GM23338 (cell line): Measurements from ENCODE around the gene MTCL1. TPM values are rescaled to one million over a fixed set of nuclear protein-coding genes. Genes with fewer than 3 reads are reported as not detected.

Experiments
- ATAC-seq: fragments of 200-7000 bp; cut with Tn5 transposase; 3 replicates; pipeline ENCODE4 v1.9.1; 2020
- DNase-seq: peaks from one replicate; pipeline ENCODE4 v3.0.0-alpha.2; 2015; ENCODE audit warnings: low spot score
- H2AFZ ChIP-seq: fragments of 200-600 bp; sonication (generic); 2 replicates; pipeline ENCODE4 v1.8.0; 2016; ENCODE audit warnings: antibody characterized with exemption, mild to moderate bottlenecking, moderate library complexity
- H3F3A ChIP-seq: fragments of 200-600 bp; sonication (generic); replicated peaks from 2 replicates; pipeline ENCODE4 v1.8.0; 2017; ENCODE audit warnings: antibody characterized with exemption, mixed run types, low read depth
- H3K27ac ChIP-seq: fragments of 200-600 bp; sonication (generic); 2 replicates; pipeline ENCODE4 v1.6.1; 2016; ENCODE audit warnings: low read depth
- H3K27me3 ChIP-seq: fragments of 200-600 bp; sonication (generic); 2 replicates; pipeline ENCODE4 v1.8.0; 2016; ENCODE audit warnings: mild to moderate bottlenecking, mixed run types, moderate library complexity; ENCODE audit not compliant: insufficient read depth
- H3K36me3 ChIP-seq: fragments of 200-600 bp; sonication (generic); 2 replicates; pipeline ENCODE4 v1.8.0; 2016; ENCODE audit warnings: mild to moderate bottlenecking; ENCODE audit not compliant: insufficient read depth
- H3K4me1 ChIP-seq: fragments of 200-600 bp; sonication (generic); 2 replicates; pipeline ENCODE4 v1.8.0; 2016; ENCODE audit warnings: mild to moderate bottlenecking, moderate library complexity; ENCODE audit not compliant: insufficient read depth
- H3K4me2 ChIP-seq: fragments of 200-600 bp; sonication (generic); 2 replicates; pipeline ENCODE4 v1.7.1; 2017; ENCODE audit warnings: mixed run types
- H3K4me3 ChIP-seq: fragments of 200-600 bp; sonication (generic); 2 replicates; pipeline ENCODE4 v1.6.1; 2016; ENCODE audit warnings: mixed run types
- H3K79me2 ChIP-seq: fragments of 200-600 bp; sonication (generic); replicated peaks from 2 replicates; pipeline ENCODE4 v1.8.0; 2017; ENCODE audit warnings: mild to moderate bottlenecking; ENCODE audit not compliant: insufficient read depth
- H3K9me2 ChIP-seq: fragments of 200-600 bp; sonication (generic); 2 replicates; pipeline ENCODE4 v1.8.0; 2017; ENCODE audit not compliant: insufficient read depth
- H4K20me1 ChIP-seq: fragments of 200-600 bp; sonication (generic); replicated peaks from 2 replicates; pipeline ENCODE4 v1.8.0; 2017; ENCODE audit warnings: mild to moderate bottlenecking; ENCODE audit not compliant: insufficient read depth
- H3K27ac Mint-ChIP-seq: 2 replicates; pipeline ENCODE4 v1.8.0; 2020; ENCODE audit warnings: inconsistent platforms, mild to moderate bottlenecking, moderate library complexity, mixed read lengths
- H3K27me3 Mint-ChIP-seq: 3 replicates; pipeline ENCODE4 v1.8.0; 2022; ENCODE audit warnings: low read depth, mild to moderate bottlenecking, moderate library complexity, mixed read lengths, inconsistent platforms; ENCODE audit not compliant: insufficient read depth, poor library complexity
- H3K36me3 Mint-ChIP-seq: 3 replicates; pipeline ENCODE4 v1.8.0; 2021; ENCODE audit warnings: low read depth, mild to moderate bottlenecking, inconsistent platforms, moderate library complexity, mixed read lengths
- H3K4me1 Mint-ChIP-seq: 3 replicates; pipeline ENCODE4 v1.8.0; 2020; ENCODE audit warnings: mild to moderate bottlenecking, inconsistent platforms, mixed read lengths
- H3K4me3 Mint-ChIP-seq: 3 replicates; pipeline ENCODE4 v1.8.0; 2021; ENCODE audit warnings: moderate library complexity, mild to moderate bottlenecking, inconsistent platforms, mixed read lengths
- H3K9me3 Mint-ChIP-seq: 3 replicates; pipeline ENCODE4 v1.8.0; 2020; ENCODE audit warnings: moderate library complexity, mild to moderate bottlenecking, inconsistent platforms, mixed read lengths
- ZNF114 ChIP-seq: fragments of 250-450 bp; sonication (Bioruptor Pico); IDR thresholded peaks from 2 replicates; pipeline ENCODE4 v1.5.0; 2020; ENCODE audit warnings: mild to moderate bottlenecking, moderate library complexity
- ZNF462 ChIP-seq: fragments of 250-450 bp; sonication (Bioruptor Pico); IDR thresholded peaks from 2 replicates; pipeline ENCODE4 v1.5.0; 2020; ENCODE audit warnings: mild to moderate bottlenecking, moderate library complexity
- polyA plus RNA-seq: library from polyadenylated mRNA; unstranded; fragments of >200 nt; fragmentation: Nextera tagmentation; extraction: Ambion mirVana; gene quantifications from 2 replicates; pipeline ENCODE4 v1.2.1, GENCODE V29; 2016
- total RNA-seq: library from RNA; depleted of rRNA; stranded (reverse); fragments of >200 nt; shearing (Covaris generic); gene quantifications from 2 replicates; pipeline ENCODE4 v1.2.3, GENCODE V29; 2014
- TF ChIP-seq, protein P1 (sequence below): IDR thresholded peaks from one replicate; pipeline ENCODE4 v1.6.1; 2018; ENCODE audit warnings: antibody characterized with exemption; ENCODE audit not compliant: unreplicated experiment

MTCL1 gene
- total and polyA plus RNA-seq, 2 experiments from 2014 or later = 14.4 to 45.0 TPM

DNA sequence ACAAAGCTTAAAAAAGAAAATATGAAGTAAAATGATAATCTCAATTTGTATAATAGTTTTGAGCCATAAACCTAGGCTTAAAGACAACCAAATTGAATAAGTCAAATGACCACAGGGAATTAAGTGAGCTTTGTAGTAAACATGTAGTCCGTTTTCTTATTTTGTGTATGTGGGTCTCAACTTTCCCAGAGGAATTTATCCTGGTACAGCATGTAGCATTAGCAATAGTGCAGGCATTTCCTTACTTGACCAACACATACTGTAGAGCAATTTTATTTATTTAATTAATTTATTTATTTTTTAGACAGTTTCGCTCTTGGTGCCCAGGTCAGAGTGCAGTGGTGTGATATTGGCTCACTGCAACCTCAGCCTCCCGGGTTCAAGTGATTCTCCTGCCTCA is 37.5 kb upstream of the MTCL1 start (continued):
- no peak for TF ChIP-seq ZNF462
- TF ChIP-seq ZNF114 (CRISPR knock-in tag) = no peak

- no peaks in the 10 kb centered on the region for H3K27me3 ChIP-seq
- no peak overlapping the region for H3K27ac Mint-ChIP-seq
- H3K9me2 ChIP-seq = no peaks in the 10 kb centered on the region
- H3K4me3 Mint-ChIP-seq = no peak overlapping the region
- TF ChIP-seq, protein P1, sequence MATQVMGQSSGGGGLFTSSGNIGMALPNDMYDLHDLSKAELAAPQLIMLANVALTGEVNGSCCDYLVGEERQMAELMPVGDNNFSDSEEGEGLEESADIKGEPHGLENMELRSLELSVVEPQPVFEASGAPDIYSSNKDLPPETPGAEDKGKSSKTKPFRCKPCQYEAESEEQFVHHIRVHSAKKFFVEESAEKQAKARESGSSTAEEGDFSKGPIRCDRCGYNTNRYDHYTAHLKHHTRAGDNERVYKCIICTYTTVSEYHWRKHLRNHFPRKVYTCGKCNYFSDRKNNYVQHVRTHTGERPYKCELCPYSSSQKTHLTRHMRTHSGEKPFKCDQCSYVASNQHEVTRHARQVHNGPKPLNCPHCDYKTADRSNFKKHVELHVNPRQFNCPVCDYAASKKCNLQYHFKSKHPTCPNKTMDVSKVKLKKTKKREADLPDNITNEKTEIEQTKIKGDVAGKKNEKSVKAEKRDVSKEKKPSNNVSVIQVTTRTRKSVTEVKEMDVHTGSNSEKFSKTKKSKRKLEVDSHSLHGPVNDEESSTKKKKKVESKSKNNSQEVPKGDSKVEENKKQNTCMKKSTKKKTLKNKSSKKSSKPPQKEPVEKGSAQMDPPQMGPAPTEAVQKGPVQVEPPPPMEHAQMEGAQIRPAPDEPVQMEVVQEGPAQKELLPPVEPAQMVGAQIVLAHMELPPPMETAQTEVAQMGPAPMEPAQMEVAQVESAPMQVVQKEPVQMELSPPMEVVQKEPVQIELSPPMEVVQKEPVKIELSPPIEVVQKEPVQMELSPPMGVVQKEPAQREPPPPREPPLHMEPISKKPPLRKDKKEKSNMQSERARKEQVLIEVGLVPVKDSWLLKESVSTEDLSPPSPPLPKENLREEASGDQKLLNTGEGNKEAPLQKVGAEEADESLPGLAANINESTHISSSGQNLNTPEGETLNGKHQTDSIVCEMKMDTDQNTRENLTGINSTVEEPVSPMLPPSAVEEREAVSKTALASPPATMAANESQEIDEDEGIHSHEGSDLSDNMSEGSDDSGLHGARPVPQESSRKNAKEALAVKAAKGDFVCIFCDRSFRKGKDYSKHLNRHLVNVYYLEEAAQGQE = no peak
- no peaks in the 10 kb centered on the region for H3K79me2 ChIP-seq
- H3K36me3 ChIP-seq = no peaks in the 10 kb centered on the region
- H3K4me1 ChIP-seq = peaks cover 9% of the 10 kb centered on the region; the same call in 1 of the 2 replicates
- no peak overlapping the region for H3K27ac ChIP-seq
- H3K27me3 Mint-ChIP-seq = no peaks in the 10 kb centered on the region
- no peaks in the 10 kb centered on the region for H3F3A ChIP-seq
- H3K4me1 Mint-ChIP-seq = peaks cover 12% of the 10 kb centered on the region
- DNase-seq (no peak), ATAC-seq (no peak)
- H4K20me1 ChIP-seq = no peaks in the 10 kb centered on the region
- H3K4me3 ChIP-seq = no peak overlapping the region
- H3K36me3 Mint-ChIP-seq = no peaks in the 10 kb centered on the region
- no peak overlapping the region for H3K4me2 ChIP-seq
- no peak overlapping the region for H2AFZ ChIP-seq
- no peaks in the 10 kb centered on the region for H3K9me3 Mint-ChIP-seq
Observed at GRCh38 chr18:8668381-8668780, 37.0 kb upstream of the MTCL1 start.
